Activated CD4-positive, alpha-beta T cell treated with anti-CD3 and anti-CD28 coated beads, Interleukin-2, amount 10 ng/mL, durations not matched to agents 7 days and 5 days (primary cell): ENCODE results near the gene NRCAM. TPM values are rescaled to one million over a fixed set of nuclear protein-coding genes. Genes with fewer than 3 reads are reported as not detected.
A peak's percentile ranks its signal among the peaks of the same experiment; 100 is the strongest.
"Not testable (repeated sequence)": the region's sequence is repeated elsewhere in the genome, so short reads cannot be mapped to it uniquely, and the experiment has no call there.

Source experiments
- CTCF ChIA-PET: fragments of 350-600 bp; sonication (Branson Sonifier 250); formaldehyde crosslinking; loops from one replicate; lab custom pipeline; 2021; ENCODE audit warnings: antibody characterized with exemption; lab: Charles Lee
- POLR2A ChIA-PET: fragments of 350-600 bp; sonication (Branson Sonifier 250); formaldehyde crosslinking; loops from one replicate; lab custom pipeline; 2021; ENCODE audit warnings: antibody characterized with exemption; lab: Charles Lee
- DNase-seq: peaks from one replicate; pipeline ENCODE4 v3.0.0-alpha.2; 2020
- H3K27ac Mint-ChIP-seq: one replicate; pipeline ENCODE4 v1.8.0; 2021; ENCODE audit warnings: mild to moderate bottlenecking, moderate library complexity, mixed read lengths
- H3K27me3 Mint-ChIP-seq: one replicate; pipeline ENCODE4 v1.8.0; 2021; ENCODE audit warnings: mixed read lengths
- H3K36me3 Mint-ChIP-seq: one replicate; pipeline ENCODE4 v1.8.0; 2021; ENCODE audit warnings: low read depth, mixed read lengths
- H3K4me1 Mint-ChIP-seq: one replicate; pipeline ENCODE4 v1.8.0; 2021; ENCODE audit warnings: mixed read lengths
- H3K4me3 Mint-ChIP-seq: one replicate; pipeline ENCODE4 v1.8.0; 2021; ENCODE audit warnings: mild to moderate bottlenecking, moderate library complexity, mixed read lengths
- H3K9me3 Mint-ChIP-seq: one replicate; pipeline ENCODE4 v1.8.0; 2021; ENCODE audit warnings: mixed read lengths
- total RNA-seq, 2 experiments: library from RNA; stranded (reverse); gene quantifications; one replicate each; pipeline ENCODE4 v1.2.3, GENCODE V29; 2021

The NRCAM gene
- total RNA-seq = under 1 TPM; 0.12 to 0.46 TPM

GRCh38 chr7:108455998-108456677, at the start of gene NRCAM:
NRCAM (minus strand) TSS chr7:108456436; CDS start chr7:108240064, 216,372 bp downstream.
- DNase-seq = peak; percentile 26
- H3K36me3 Mint-ChIP-seq = no peaks in the 10 kb centered on the region
- H3K27ac Mint-ChIP-seq = peak within 1 kb of the TSS; percentile 26
- H3K27me3 Mint-ChIP-seq = peaks cover 62% of the 10 kb centered on the region
- H3K9me3 Mint-ChIP-seq = no peaks in the 10 kb centered on the region
- POLR2A ChIA-PET = no interaction called here
- peaks cover 12% of the 10 kb centered on the region for H3K4me1 Mint-ChIP-seq
- CTCF ChIA-PET = interaction anchor here (0.9 to 2.2 kb wide), 4 partner anchors 9 to 23 kb away, joined by 3 to 5 read pairs (median 3); no protein-coding TSS in a partner anchor
- peak within 1 kb of the TSS; percentile 57 for H3K4me3 Mint-ChIP-seq

DNA sequence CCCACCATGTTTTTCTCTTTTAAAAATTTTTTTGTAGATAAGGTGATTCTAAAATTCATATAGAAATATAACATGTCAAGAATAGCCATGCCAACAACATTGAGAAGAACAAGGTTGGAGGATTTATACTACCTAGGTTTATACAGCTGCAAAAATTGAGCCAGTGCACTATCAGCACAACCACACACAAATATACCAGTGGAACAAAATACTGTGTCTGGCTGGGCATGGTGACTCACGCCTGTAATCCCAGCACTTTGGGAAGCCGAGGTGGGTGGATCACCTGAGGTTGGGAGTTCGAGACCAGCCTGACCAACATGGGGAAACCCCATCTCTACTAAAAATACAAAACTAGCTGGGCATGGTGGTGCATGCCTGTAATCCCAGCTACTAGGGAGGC, 48.3 kb upstream of the NRCAM start:
- H3K4me1 Mint-ChIP-seq, H3K9me3 Mint-ChIP-seq, CTCF ChIA-PET, H3K4me3 Mint-ChIP-seq, H3K27ac Mint-ChIP-seq, DNase-seq, POLR2A ChIA-PET, H3K27me3 Mint-ChIP-seq: not testable (repeated sequence)
- H3K36me3 Mint-ChIP-seq = peaks cover 16% of the 10 kb centered on the region

DNA sequence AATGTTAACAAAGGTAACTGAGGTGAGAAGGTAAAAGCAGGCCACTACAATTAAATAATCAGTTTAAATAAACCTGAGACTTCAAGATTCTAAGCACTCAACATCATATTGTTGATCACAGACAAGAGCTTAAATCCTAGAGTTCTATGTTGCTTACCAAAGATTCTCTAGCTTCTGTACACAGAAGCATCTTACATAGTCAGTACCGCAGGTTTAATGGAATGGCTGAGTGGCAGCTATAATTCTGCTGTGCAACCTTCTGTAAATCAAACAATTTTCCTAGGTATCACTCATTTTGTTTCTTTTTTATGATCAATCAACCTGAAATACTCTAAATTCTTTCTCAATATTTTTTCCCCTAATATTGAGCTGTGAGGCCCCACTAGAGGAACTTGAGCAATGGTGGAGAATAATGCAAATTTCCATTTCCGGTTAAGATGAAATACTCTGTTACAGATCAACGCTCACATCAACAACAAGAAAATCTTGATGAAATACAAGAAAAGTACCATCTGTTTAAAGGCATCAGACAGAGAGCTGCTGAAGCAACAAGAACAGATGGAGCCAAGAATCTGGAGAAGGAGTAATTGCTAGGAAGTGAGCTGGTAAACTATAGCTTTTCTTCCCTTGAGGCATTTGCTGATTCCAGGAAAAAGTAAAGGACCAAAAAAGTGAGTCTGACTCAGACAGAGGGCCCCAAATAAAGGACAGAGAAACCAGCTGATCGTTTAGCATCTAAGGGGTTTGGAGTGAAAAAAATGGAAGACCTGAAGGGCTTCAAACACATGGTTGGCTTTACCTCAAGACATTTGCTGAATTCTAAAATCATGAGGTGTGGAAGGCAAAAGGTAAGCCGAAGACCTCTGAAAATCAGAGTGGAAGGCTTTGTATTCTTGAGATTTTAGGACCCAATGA, 47.1 kb upstream of the NRCAM start:
- Mint-ChIP-seq H3K36me3 (peaks cover 16% of the 10 kb centered on the region), H3K9me3 (no peaks in the 10 kb centered on the region), H3K27ac (peak overlapping the region; percentile 13), H3K27me3 (no peaks in the 10 kb centered on the region), H3K4me3 (no peak overlapping the region), H3K4me1 (peaks cover 3% of the 10 kb centered on the region)
- DNase-seq = no peak
- POLR2A ChIA-PET = no interaction called here
- CTCF ChIA-PET = interaction anchor here (1.0 kb wide), 1 partner anchor 9 kb away, joined by 3 read pairs; no protein-coding TSS in a partner anchor

DNA sequence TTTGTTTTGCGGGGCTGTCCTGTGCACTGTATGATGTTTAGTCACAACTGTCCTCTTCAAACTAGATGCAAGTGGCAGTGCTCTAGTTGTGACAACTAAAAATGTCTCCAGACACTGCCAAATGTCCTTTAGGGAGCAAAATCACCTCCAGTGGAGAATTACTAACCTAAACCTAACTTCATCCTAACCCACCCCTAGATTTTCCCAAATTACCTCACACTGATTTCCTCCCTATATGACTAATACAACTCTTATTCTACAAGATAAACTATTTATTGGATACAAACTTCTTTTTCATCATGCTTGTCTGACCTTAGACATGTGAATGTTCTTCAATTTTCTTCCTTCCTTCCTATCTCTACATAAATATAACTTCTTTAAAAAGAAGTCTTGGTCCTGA, 43.3 kb upstream of the NRCAM start:
- CTCF ChIA-PET = no interaction called here
- peaks cover 16% of the 10 kb centered on the region for H3K36me3 Mint-ChIP-seq
- no peak for DNase-seq

DNA sequence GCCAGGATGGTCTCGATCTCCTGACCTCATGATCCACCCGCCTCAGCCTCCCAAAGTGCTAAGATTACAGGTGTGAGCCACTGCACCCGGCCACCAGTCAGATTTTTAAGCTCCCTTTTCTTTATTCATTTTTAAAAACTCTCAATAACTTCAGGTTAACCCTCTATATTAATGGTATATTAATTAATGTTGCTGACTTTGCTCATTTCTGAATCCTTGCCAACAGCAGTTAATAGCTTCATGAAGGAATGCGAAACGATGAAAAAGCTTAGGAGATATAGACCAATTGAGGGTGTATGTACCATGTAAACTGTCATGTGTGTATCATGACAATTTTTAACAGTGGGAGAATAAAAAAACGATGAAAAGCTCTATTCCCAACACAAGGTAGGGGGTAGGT, 42.2 kb upstream of the NRCAM start:
- DNase-seq = no peak
- CTCF ChIA-PET = interaction anchor here (0.6 kb wide), 1 partner anchor 259 kb away, joined by 4 read pairs; no protein-coding TSS in a partner anchor
- H3K4me3 Mint-ChIP-seq = no peak overlapping the region
- POLR2A ChIA-PET = no interaction called here
- no peaks in the 10 kb centered on the region for H3K9me3 Mint-ChIP-seq
- H3K36me3 Mint-ChIP-seq = peaks cover 16% of the 10 kb centered on the region
- peaks cover under 1% of the 10 kb centered on the region for H3K4me1 Mint-ChIP-seq
- H3K27me3 Mint-ChIP-seq = no peaks in the 10 kb centered on the region
- no peak overlapping the region for H3K27ac Mint-ChIP-seq

More for the DNA sequence above, 43.3 kb upstream of the NRCAM start:
- Mint-ChIP-seq H3K27ac (no peak overlapping the region), H3K27me3 (no peaks in the 10 kb centered on the region), H3K4me1 (peaks cover 3% of the 10 kb centered on the region), H3K9me3 (no peaks in the 10 kb centered on the region), H3K4me3 (no peak overlapping the region)
- POLR2A ChIA-PET = no interaction called here

GRCh38 chr7:108497082-108497725, 41.0 kb upstream of the NRCAM start:
- CTCF ChIA-PET = interaction anchor here (0.6 to 1.6 kb wide), 6 partner anchors 10 to 230 kb away, joined by 3 to 7 read pairs (median 4); no protein-coding TSS in a partner anchor
- Mint-ChIP-seq H3K4me1 (no peaks in the 10 kb centered on the region), H3K36me3 (peaks cover 11% of the 10 kb centered on the region)

GRCh38 chr7:108492742-108493141, 36.5 kb upstream of the NRCAM start:
- DNase-seq = no peak
- H3K9me3 Mint-ChIP-seq = no peaks in the 10 kb centered on the region
- peaks cover 7% of the 10 kb centered on the region for H3K36me3 Mint-ChIP-seq
- H3K27me3 Mint-ChIP-seq = no peaks in the 10 kb centered on the region
- no peak overlapping the region for H3K27ac Mint-ChIP-seq
- no peak overlapping the region for H3K4me3 Mint-ChIP-seq
- no peaks in the 10 kb centered on the region for H3K4me1 Mint-ChIP-seq
- POLR2A ChIA-PET = no interaction called here
- CTCF ChIA-PET = no interaction called here

More at GRCh38 chr7:108497082-108497725, 41.0 kb upstream of the NRCAM start:
- DNase-seq = peak; percentile 63
- Mint-ChIP-seq H3K27me3 (no peaks in the 10 kb centered on the region), H3K27ac (no peak overlapping the region), H3K9me3 (no peaks in the 10 kb centered on the region), H3K4me3 (no peak overlapping the region)
- POLR2A ChIA-PET = no interaction called here

DNA sequence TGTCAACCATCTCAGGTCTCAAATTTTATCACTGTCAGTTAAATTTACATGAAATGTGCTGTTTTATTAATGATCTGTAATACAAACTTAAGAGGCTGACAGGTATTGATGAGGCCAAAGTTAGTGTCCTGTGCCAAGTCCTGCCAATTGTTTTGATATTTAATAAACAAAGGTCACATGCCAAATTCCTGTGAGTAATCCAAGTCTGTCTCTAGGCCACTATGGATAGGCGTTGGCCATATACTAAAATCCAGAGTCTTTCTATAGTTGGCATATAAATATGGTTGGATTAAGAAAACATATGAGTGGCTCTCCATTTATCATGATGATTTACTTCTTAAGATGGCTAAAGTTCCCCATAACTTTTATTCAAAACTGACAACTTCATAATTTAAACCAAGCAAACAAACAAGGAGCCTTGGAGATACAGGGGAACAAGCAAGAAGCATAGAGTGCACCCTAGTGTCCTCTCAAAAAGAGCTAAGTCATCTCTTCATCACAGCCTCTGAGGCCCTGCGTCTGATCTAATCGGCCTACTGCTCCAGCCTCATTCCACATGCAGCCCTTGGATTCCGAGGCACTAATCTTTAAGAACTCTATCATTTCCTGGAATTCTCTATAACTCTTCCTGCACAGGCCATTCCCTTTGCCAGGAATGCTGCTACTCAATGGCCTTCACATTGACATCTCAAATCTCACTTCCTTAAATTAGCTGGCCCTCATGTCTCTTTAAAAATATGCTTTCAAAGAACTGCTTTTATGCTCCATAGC, 32.7 kb upstream of the NRCAM start:
- H3K4me3 Mint-ChIP-seq = no peak overlapping the region
- no peaks in the 10 kb centered on the region for H3K27me3 Mint-ChIP-seq
- DNase-seq = no peak
- ChIA-PET CTCF (no interaction called here), POLR2A (no interaction called here)
- no peaks in the 10 kb centered on the region for H3K9me3 Mint-ChIP-seq
- H3K4me1 Mint-ChIP-seq = no peaks in the 10 kb centered on the region
- H3K27ac Mint-ChIP-seq = no peak overlapping the region
- H3K36me3 Mint-ChIP-seq = no peaks in the 10 kb centered on the region

- H3K27ac Mint-ChIP-seq = no peak overlapping the region
- H3K4me3 Mint-ChIP-seq = no peak overlapping the region
- H3K27me3 Mint-ChIP-seq = no peaks in the 10 kb centered on the region
- no peaks in the 10 kb centered on the region for H3K36me3 Mint-ChIP-seq
- H3K9me3 Mint-ChIP-seq = no peaks in the 10 kb centered on the region
- ChIA-PET CTCF (interaction anchor here (1.5 kb wide), 1 partner anchor 10 kb away, joined by 4 read pairs; no protein-coding TSS in a partner anchor), POLR2A (no interaction called here)
- no peak for DNase-seq
- H3K4me1 Mint-ChIP-seq = no peaks in the 10 kb centered on the region
These were observed 31.4 kb upstream of the NRCAM start for GRCh38 chr7:108487646-108488045.

- Mint-ChIP-seq H3K27ac (no peak overlapping the region), H3K27me3 (no peaks in the 10 kb centered on the region), H3K36me3 (no peaks in the 10 kb centered on the region), H3K9me3 (no peaks in the 10 kb centered on the region), H3K4me1 (no peaks in the 10 kb centered on the region), H3K4me3 (no peak overlapping the region)
- CTCF ChIA-PET = interaction anchor here (1.5 kb wide), 1 partner anchor 11 kb away, joined by 4 read pairs; no protein-coding TSS in a partner anchor
- DNase-seq = no peak
- POLR2A ChIA-PET = no interaction called here
These were observed 30.2 kb upstream of the NRCAM start for GRCh38 chr7:108486291-108486966.

DNA sequence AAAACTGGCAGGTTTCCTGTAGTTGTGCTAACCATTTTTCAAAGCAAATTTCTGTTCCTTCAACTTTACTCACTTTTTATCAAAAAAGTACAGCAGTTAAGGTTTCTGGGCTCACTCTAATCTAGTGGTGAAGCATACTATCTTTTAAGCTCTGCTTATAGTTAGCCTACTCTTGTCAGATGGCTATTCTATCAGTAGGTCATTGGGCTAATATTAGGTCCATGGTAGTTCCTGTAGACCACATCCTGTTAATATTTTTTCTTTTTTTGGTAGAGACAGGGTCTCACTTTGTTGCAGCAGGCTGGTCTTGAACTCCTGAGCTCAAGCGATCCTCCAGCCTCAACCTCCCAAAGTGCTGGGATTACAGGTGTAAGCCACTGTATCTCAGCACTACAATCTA, 27.9 kb upstream of the NRCAM start:
- Mint-ChIP-seq H3K27ac (no peak overlapping the region), H3K27me3 (no peaks in the 10 kb centered on the region), H3K9me3 (no peaks in the 10 kb centered on the region), H3K4me3 (no peak overlapping the region), H3K4me1 (no peaks in the 10 kb centered on the region), H3K36me3 (no peaks in the 10 kb centered on the region)
- ChIA-PET CTCF (interaction anchor here (2.3 kb wide), 1 partner anchor 13 kb away, joined by 5 read pairs; no protein-coding TSS in a partner anchor), POLR2A (no interaction called here)
- no peak for DNase-seq
